Heart left ventricle (tissue), 16 donors: ENCODE results near the gene CFAP65. TPM values are rescaled to one million over a fixed set of nuclear protein-coding genes. Genes with fewer than 3 reads are reported as not detected.

Experiments
- ATAC-seq, 4 donors: fragments of 200-7000 bp; cut with Tn5 transposase; one replicate each; pipeline ENCODE4 v1.9.1; 2020 to 2022; ENCODE audit warnings: moderate library complexity in 4 of 4, mild to moderate bottlenecking in 3 of 4, moderate number of reproducible peaks in 1 of 4
- DNase-seq, 5 donors: peaks; one replicate each; pipeline ENCODE4 v3.0.0-alpha.2; 2020
- H3K27ac ChIP-seq, 12 donors: fragments of 200-600 bp; sonication (generic) in 4 of 12; one replicate each; pipeline versions ENCODE4 v1.5.0 to v1.8.0; 2016 to 2022; ENCODE audit warnings: mild to moderate bottlenecking in 2 of 12
- H3K27me3 ChIP-seq, 9 donors: fragments of 200-600 bp; sonication (generic) in 2 of 9; one replicate each; pipeline versions ENCODE4 v1.5.1 to v1.8.0; 2016 to 2022; ENCODE audit warnings: mild to moderate bottlenecking in 3 of 9
- H3K36me3 ChIP-seq, 9 donors: fragments of 200-600 bp; sonication (generic) in 2 of 9; one replicate each; pipeline versions ENCODE4 v1.5.0 to v1.8.0; 2018 to 2022; ENCODE audit warnings: mild to moderate bottlenecking in 2 of 9
- H3K4me1 ChIP-seq, 12 donors: fragments of 200-600 bp; sonication (generic) in 4 of 12; one replicate each; pipeline versions ENCODE4 v1.5.0 to v1.8.0; 2016 to 2022; ENCODE audit warnings: mild to moderate bottlenecking in 3 of 12
- H3K4me3 ChIP-seq, 12 donors: fragments of 200-600 bp; sonication (generic) in 4 of 12; one replicate each; pipeline versions ENCODE4 v1.5.0 to v1.8.0; 2017 to 2022; ENCODE audit warnings: mild to moderate bottlenecking in 9 of 12, moderate library complexity in 4 of 12
- H3K9me3 ChIP-seq, 12 donors: fragments of 200-600 bp; sonication (generic) in 4 of 12; one replicate each; pipeline versions ENCODE4 v1.5.0 to v1.8.0; 2016 to 2022; ENCODE audit warnings: mild to moderate bottlenecking in 1 of 12
- CTCF ChIP-seq, 12 donors: fragments of 200-600 bp; sonication (generic) in 4 of 12; IDR thresholded peaks; one replicate each; pipeline versions ENCODE4 v1.5.0 to v1.8.0; 2018 to 2022; ENCODE audit warnings: antibody characterized with exemption in 12 of 12, mild to moderate bottlenecking in 5 of 12
- POLR2A ChIP-seq, 2 donors: fragments of 450-650 bp; IDR thresholded peaks; one replicate each; pipeline ENCODE4 v1.6.1; 2017; ENCODE audit warnings: antibody characterized with exemption in 2 of 2, mild to moderate bottlenecking in 2 of 2, moderate library complexity in 2 of 2
- WGBS, 4 donors: extraction: QIAGEN DNeasy Blood & Tissue Kit in 2 of 4; methylation state at CpG; one replicate each; pipeline versions ENCODE4 v1.1.5 to v1.1.7; 2013 to 2018; 5-methylcytosine and 5-hydroxymethylcytosine counted together
- intact Hi-C, 10 donors: fragments of 100-400 bp; cut with DNase I; formaldehyde crosslinking; loops; one replicate each; pipeline versions ENCODE4 v1.11.1 to v1.14.2; 2022
- polyA plus RNA-seq, 2 donors: library from polyadenylated mRNA; stranded (reverse); fragments of 200-250 nt; gene quantifications; one replicate each; pipeline ENCODE4 v1.2.3, GENCODE V29; 2013
- total RNA-seq, 9 donors: library from RNA; depleted of rRNA in 2 of 9; stranded (reverse); fragments of >200 nt in 2 of 9; fragmentation: NEBNext Ultra II Directional in 3 of 9; extraction: Animal tissue kit (Norgen Biotek cat#: 25700) in 3 of 9; gene quantifications; one replicate each; pipeline versions ENCODE4 v1.1.0 to v1.2.4, GENCODE V29; 2016 to 2023
- donor health status: ischemic (EF 13 %, LVEDD 7.1; RV severe dilation, severe dysfunction).
- donor health status: healthy with polysubstance abuse.
- donor health status: DM: no; HTN: yes; CAD: no.
- donor health status: DM: no; HTN: no; CAD: no.
- donor health status: ischemic (EF 25% LVEDD 6.9; RV normal size, moderate dysfunction).
- donor health status: ischemic (EF 25% LVEDD 5.7; RV mildly dilated, moderate dysfunction).
- donor health status: healthy.
- donor health status: DM: yes; HTN: yes; CAD: no.
- donor health status: ischemic (EF 35%, LVEDD 5.7; RV mildly dilated, moderate dysfunction).
- donor health status: nonischemic (EF 11% LVEDD 7.7; RV severe dilation, severe dysfunction).
- donor health status: DM: yes; HTN: yes; CAD: no.
- donor health status: PGD.
- donor health status: ischemic (EF 29% LVEDD 5.4; RV normal size, mild dysfunction).
- donor health status: nonischemic (EF 23%, LVEDD 6.1; RV moderate dilation, normal function).

Gene CFAP65
- total and polyA plus RNA-seq, 11 donors, result 0.04 TPM; not detected in 10

GRCh38 chr2:218982586-218983262, 58.6 kb downstream of the CFAP65 start:
- Histone ChIP-seq H3K9me3 (no peaks in the 10 kb centered on the region), H3K27me3 (peaks cover 71 to 100% (median 90%) of the 10 kb centered on the region in 9 donors), H3K4me1 (peaks cover 12 to 55% (median 43%) of the 10 kb centered on the region in 12 donors), H3K4me3 (peak overlapping the region in 7 of 12 donors; percentile 23 to 44 (median 32)), H3K27ac (no peak overlapping the region), H3K36me3 (no peaks in the 10 kb centered on the region)
- TF ChIP-seq POLR2A (IDR thresholded peaks at IDR 0.05) (no peak), CTCF (IDR thresholded peaks at IDR 0.05) (no peak)
- no peak for DNase-seq
- ATAC-seq, result no peak
- 7 to 16% (median 10%) methylated on average over 16 to 28 of the region's 28 CpGs for WGBS, 4 donors
- intact Hi-C loops, result no loop called here

- no peak overlapping the region for H3K27ac ChIP-seq
- DNase-seq (peak in 4 of 5 donors; percentile 39 to 70 (median 45)), ATAC-seq (peak in 1 of 4 donors; percentile 48)
- H3K4me3 ChIP-seq, result peak overlapping the region in 11 of 12 donors; percentile 23 to 44 (median 37)
- H3K9me3 ChIP-seq, result no peaks in the 10 kb centered on the region
- peaks cover 12 to 55% (median 43%) of the 10 kb centered on the region in 12 donors for H3K4me1 ChIP-seq
- peaks cover 64 to 100% (median 86%) of the 10 kb centered on the region in 9 donors for H3K27me3 ChIP-seq
- WGBS, 4 donors, result 0 to 1% (median 1%) methylated on average over 27 to 69 of the region's 69 CpGs
- TF ChIP-seq CTCF (IDR thresholded peaks at IDR 0.05) (no peak), POLR2A (IDR thresholded peaks at IDR 0.05) (no peak)
- intact Hi-C loops, result no loop called here
- H3K36me3 ChIP-seq, result no peaks in the 10 kb centered on the region
Observed at GRCh38 chr2:218981881-218982585, 59.3 kb downstream of the CFAP65 start.

GRCh38 chr2:218981390-218981880, 59.9 kb downstream of the CFAP65 start:
- peak overlapping the region in 8 of 12 donors; percentile 9 to 44 (median 32) for H3K4me3 ChIP-seq
- no peak for ATAC-seq
- intact Hi-C loops, result no loop called here

More at GRCh38 chr2:218981390-218981880, 59.9 kb downstream of the CFAP65 start:
- DNase-seq, result no peak
- WGBS, 4 donors, result 2 to 5% (median 3%) methylated on average over 24 to 46 of the region's 46 CpGs
- Histone ChIP-seq H3K36me3 (no peaks in the 10 kb centered on the region), H3K27ac (no peak overlapping the region), H3K27me3 (peaks cover 58 to 95% (median 85%) of the 10 kb centered on the region in 9 donors), H3K4me1 (peaks cover 12 to 55% (median 43%) of the 10 kb centered on the region in 12 donors), H3K9me3 (no peaks in the 10 kb centered on the region)
- no peak for TF ChIP-seq POLR2A (IDR thresholded peaks at IDR 0.05)
- TF ChIP-seq CTCF (IDR thresholded peaks at IDR 0.05), result no peak
